ENCODE results near the gene TTC38.
A peak's percentile ranks its signal among the peaks of the same experiment; 100 is the strongest.
"Not testable (repeated sequence)": the region's sequence is repeated elsewhere in the genome, so short reads cannot be mapped to it uniquely, and the experiment has no call there.

Gene TTC38

GRCh38 chr22:46245511-46245910, 22.3 kb upstream of the TTC38 start:
- DNase-seq (ENCODE audit: low read depth, low spot score), result peak; percentile 26

DNA sequence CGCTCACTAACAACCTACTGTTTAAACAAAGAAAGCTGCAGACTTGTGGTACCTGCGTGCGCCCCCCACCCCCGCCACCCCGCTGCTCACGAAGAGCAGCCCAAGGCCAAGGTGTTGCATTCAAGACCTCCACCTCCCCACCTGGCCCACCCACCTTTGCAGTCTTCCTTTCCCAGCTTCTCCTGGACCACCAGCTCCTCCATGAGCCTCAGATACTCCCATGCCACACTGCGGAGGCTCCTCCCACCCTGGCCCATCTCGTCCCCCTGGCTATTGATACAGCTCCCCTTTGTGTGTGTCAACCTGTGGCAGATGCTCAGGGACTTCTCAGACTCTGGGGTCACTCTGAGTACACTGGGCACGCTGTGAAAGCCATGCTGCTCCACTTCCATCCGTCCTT, 21.6 kb upstream of the TTC38 start:
- DNase-seq (ENCODE audit: low read depth, low spot score), result no peak

- no peak for DNase-seq (ENCODE audit: low read depth, low spot score)
These were observed 20.3 kb upstream of the TTC38 start for GRCh38 chr22:46247443-46247975.

GRCh38 chr22:46250035-46250782, 17.6 kb upstream of the TTC38 start, which contains the start of gene CDPF1:
TSS of gene CDPF1 (minus strand) at chr22:46250293. CDS start at chr22:46248284, 2,009 bp downstream.
- DNase-seq (ENCODE audit: low read depth, low spot score), result peak; percentile 94

GRCh38 chr22:46250783-46251125, 17.1 kb upstream of the TTC38 start:
- DNase-seq (ENCODE audit: low read depth, low spot score), result no peak

GRCh38 chr22:46251266-46251665, 16.5 kb upstream of the TTC38 start:
- no peak for DNase-seq (ENCODE audit: low read depth, low spot score)

GRCh38 chr22:46251816-46252380, 15.9 kb upstream of the TTC38 start:
- no peak for DNase-seq (ENCODE audit: low read depth, low spot score)

DNA sequence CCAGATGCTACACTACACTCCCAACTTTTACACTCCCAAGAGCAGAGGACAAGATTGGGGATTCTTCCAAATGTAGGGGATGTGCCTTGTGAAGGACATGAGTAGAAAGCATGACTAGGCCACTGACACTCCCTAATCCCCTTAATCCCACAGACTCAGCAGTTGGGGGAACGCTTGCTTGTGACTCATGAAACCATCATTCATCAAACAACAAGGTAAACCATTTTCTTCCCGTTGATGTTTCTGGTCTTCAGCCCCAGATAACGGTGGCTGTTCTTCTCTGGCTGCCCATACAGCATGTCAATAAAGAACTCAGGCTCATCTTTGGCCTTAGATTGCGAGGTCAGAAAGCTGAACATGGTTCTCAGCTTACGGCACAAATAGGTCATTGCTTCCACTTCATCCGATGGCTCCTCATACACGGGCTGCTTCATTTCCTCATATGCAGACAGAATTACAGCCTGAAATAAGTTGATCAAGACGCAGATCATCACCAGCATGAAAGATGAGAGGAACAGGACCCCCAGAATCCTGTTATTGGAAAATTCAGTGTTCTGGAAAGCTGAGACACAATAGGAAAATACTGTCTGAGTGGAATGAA, 11.3 kb upstream of the TTC38 start:
- DNase-seq (ENCODE audit: low read depth, low spot score), result no peak

GRCh38 chr22:46259374-46259773, 8.4 kb upstream of the TTC38 start:
- no peak for DNase-seq (ENCODE audit: low read depth, low spot score)

GRCh38 chr22:46260038-46260437, 7.8 kb upstream of the TTC38 start:
- DNase-seq (ENCODE audit: low read depth, low spot score), result no peak

- DNase-seq (ENCODE audit: low read depth, low spot score), result peak; percentile 62
These were observed 5.2 kb upstream of the TTC38 start for GRCh38 chr22:46262449-46263215.

- DNase-seq (ENCODE audit: low read depth, low spot score), result no peak
These were observed 4.6 kb upstream of the TTC38 start, which contains the start of gene PKDREJ for GRCh38 chr22:46263216-46263590. TSS of gene PKDREJ (minus strand) at chr22:46263343. CDS start at chr22:46263322, 21 bp downstream.

GRCh38 chr22:46264520-46264919, 3.3 kb upstream of the TTC38 start:
- DNase-seq (ENCODE audit: low read depth, low spot score), result not testable (repeated sequence)

GRCh38 chr22:46265627-46266026, 2.2 kb upstream of the TTC38 start:
- DNase-seq (ENCODE audit: low read depth, low spot score), result not testable (repeated sequence)

- no peak for DNase-seq (ENCODE audit: low read depth, low spot score)
These were observed 1.8 kb downstream of the TTC38 start for GRCh38 chr22:46269564-46269963.

GRCh38 chr22:46272196-46272595, 4.4 kb downstream of the TTC38 start:
- no peak for DNase-seq (ENCODE audit: low read depth, low spot score)

GRCh38 chr22:46272762-46273431, 5.1 kb downstream of the TTC38 start:
- DNase-seq (ENCODE audit: low read depth, low spot score), result no peak

DNA sequence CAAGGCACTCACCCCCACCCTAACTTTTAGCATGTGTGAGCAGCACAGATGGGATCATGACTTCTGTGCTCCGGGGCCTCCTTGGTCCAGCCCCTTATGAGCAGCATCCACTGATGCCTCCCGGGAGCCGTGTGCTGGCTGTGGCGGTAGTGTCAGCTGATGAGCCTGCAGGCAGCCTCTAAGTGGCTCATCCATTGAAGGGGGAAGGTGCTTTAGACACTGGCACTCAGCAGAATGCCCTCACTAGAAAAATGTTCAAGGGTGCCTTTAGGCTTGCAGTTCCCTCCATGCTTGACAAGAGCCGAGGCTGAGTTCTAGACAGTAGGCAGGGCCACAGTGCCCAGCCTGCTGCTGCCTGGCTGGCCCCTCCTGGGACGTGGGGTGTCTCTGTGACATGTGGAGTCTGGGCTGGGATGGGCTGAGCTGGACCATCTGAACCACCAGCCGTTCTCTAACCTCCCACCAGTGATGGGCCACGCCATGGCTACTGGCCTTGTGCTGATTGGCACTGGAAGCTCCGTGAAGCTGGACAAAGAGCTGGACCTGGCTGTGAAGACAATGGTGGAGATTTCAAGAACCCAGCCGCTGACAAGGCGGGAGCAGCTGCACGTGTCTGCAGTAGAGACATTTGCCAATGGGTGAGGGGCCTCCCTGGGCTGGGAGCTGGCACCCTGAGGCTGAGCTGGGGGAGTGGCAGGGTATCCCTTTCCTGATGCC, 5.8 kb downstream of the TTC38 start:
- DNase-seq (ENCODE audit: low read depth, low spot score), result no peak

DNA sequence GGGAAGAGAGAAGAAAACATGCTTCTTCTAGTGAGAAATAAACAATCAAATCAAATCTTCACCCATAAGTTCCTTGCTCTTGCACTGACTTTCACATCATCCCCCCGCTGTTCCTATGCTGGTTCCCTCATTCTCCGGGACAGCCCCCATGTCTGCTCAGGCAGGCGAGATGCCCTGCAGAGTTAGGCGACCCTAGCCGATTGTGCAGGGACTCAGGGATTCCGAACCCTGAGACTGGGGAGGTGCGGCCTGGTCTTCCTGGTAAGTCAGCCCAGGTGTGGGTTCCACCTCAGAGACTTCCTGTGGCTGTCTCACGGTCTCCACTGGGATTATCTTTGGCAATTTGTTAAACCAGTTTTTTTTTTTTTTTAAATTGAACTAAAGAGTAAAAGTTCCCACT, 6.6 kb downstream of the TTC38 start:
- no peak for DNase-seq (ENCODE audit: low read depth, low spot score)

- no peak for DNase-seq (ENCODE audit: low read depth, low spot score)
These were observed 7.8 kb downstream of the TTC38 start for GRCh38 chr22:46275455-46276122.

Measured in astrocyte of the hippocampus (primary cell).